K562 (cell line): ENCODE results near the gene RBFOX2. TPM values are rescaled to one million over a fixed set of nuclear protein-coding genes. Genes with fewer than 3 reads are reported as not detected.

Source experiments
- ATAC-seq: fragments of 200-7000 bp; cut with Tn5 transposase; 3 replicates; pipeline ENCODE4 v1.9.1; 2020; ENCODE audit warnings: moderate library complexity
- BruUV-seq: library from RNA; stranded (reverse); fragments of 400-500 nt; replicated peaks from 2 replicates; lab custom pipeline; 2021; lab: Mats Ljungman, UMichigan
- CTCF ChIA-PET: fragments of 300-600 bp; formaldehyde crosslinking; extraction: SDS; loops from one replicate; lab custom pipeline; 2021; ENCODE audit warnings: low intra/inter-chr PET ratio; lab: Yijun Ruan, JAX
- POLR2A ChIA-PET: fragments of 300-600, 350-650 bp; sonication (Branson Sonifier 250); formaldehyde crosslinking; extraction: SDS; loops from one replicate; lab custom pipeline; 2021; ENCODE audit warnings: antibody characterized with exemption, inconsistent platforms; lab: Yijun Ruan, JAX
- DNase-seq, 4 experiments: peaks; one replicate each; pipeline versions ENCODE4 v3.0.0 to v3.0.0-alpha.2; 2011 to 2018; ENCODE audit warnings: low spot score in 3 of 4, mixed read lengths in 3 of 4; ENCODE audit errors: extremely low read depth in 1 of 4
- FAIRE-seq: peaks from 2 replicates; lab custom pipeline; 2011; peaks lifted over from hg19 to GRCh38; lab: Jason Lieb, UNC
- H2AFZ ChIP-seq: 2 replicates; pipeline ENCODE4 v1.6.0; 2011; ENCODE audit warnings: low read depth, low read length, control low read depth, inconsistent platforms
- H3K27ac ChIP-seq: fragments of 200-600 bp; 3 replicates; pipeline ENCODE4 v1.8.0; 2011; ENCODE audit warnings: low read depth, mild to moderate bottlenecking, control low read depth, inconsistent platforms, low read length, moderate library complexity, mixed read lengths; ENCODE audit errors: extremely low read depth
- H3K27me3 ChIP-seq, 2 experiments: fragments of 300-600 bp in 1 of 2; 2 replicates in 1 of 2; 3 replicates in 1 of 2; pipeline versions ENCODE4 v1.6.0 to v1.8.0; 2011; ENCODE audit warnings: inconsistent platforms in 2 of 2, low read length in 2 of 2, mild to moderate bottlenecking in 1 of 2, mixed read lengths in 1 of 2, moderate library complexity in 1 of 2; ENCODE audit not compliant: control insufficient read depth in 2 of 2, insufficient read depth in 2 of 2
- H3K36me3 ChIP-seq: fragments of 300-600 bp; 3 replicates; pipeline ENCODE4 v1.8.0; 2011; ENCODE audit warnings: mild to moderate bottlenecking, low read length, inconsistent platforms; ENCODE audit not compliant: control insufficient read depth, insufficient read depth
- H3K4me1 ChIP-seq, 2 experiments: fragments of 200-600 bp in 1 of 2; replicated peaks in 1 of 2; 2 replicates in 1 of 2; 3 replicates in 1 of 2; pipeline versions ENCODE4 v1.5.1 to v1.8.0; 2011; ENCODE audit warnings: inconsistent platforms in 2 of 2, low read length in 2 of 2, mild to moderate bottlenecking in 1 of 2, mixed read lengths in 1 of 2, moderate library complexity in 1 of 2; ENCODE audit not compliant: control insufficient read depth in 2 of 2, insufficient read depth in 2 of 2
- H3K4me2 ChIP-seq: 2 replicates; pipeline ENCODE4 v1.6.1; 2011; ENCODE audit warnings: low read length, control low read depth, inconsistent platforms, mixed read lengths; ENCODE audit not compliant: insufficient read depth
- H3K4me3 ChIP-seq: fragments of 200-600 bp; sonication (generic), shearing (Covaris generic); 2 replicates; pipeline ENCODE4 v1.5.1; 2016; ENCODE audit warnings: control low read depth, inconsistent platforms
- H3K79me2 ChIP-seq: fragments of 200-600 bp; 3 replicates; pipeline ENCODE4 v1.8.0; 2011; ENCODE audit warnings: low read length, inconsistent platforms; ENCODE audit not compliant: control insufficient read depth, insufficient read depth
- H3K9ac ChIP-seq, 2 experiments: 2 replicates each; pipeline versions ENCODE4 v1.6.0 to v1.6.1; 2011; ENCODE audit warnings: low read depth in 2 of 2, low read length in 2 of 2, control low read depth in 1 of 2, inconsistent platforms in 1 of 2, mild to moderate bottlenecking in 1 of 2, mixed read lengths in 1 of 2; ENCODE audit not compliant: insufficient read depth in 1 of 2
- H3K9me1 ChIP-seq: one replicate; pipeline ENCODE4 v1.6.0; 2011; ENCODE audit warnings: inconsistent platforms, mild to moderate bottlenecking, low read length, moderate library complexity; ENCODE audit not compliant: control insufficient read depth, insufficient read depth
- H3K9me3 ChIP-seq: replicated peaks from 2 replicates; pipeline ENCODE4 v1.5.1; 2011; ENCODE audit warnings: low read depth, low read length, inconsistent platforms; ENCODE audit not compliant: control insufficient read depth, insufficient read depth
- H4K20me1 ChIP-seq: replicated peaks from 2 replicates; pipeline ENCODE4 v1.6.1; 2011; ENCODE audit warnings: low read length, inconsistent platforms, mixed read lengths; ENCODE audit not compliant: control insufficient read depth, insufficient read depth
- L3MBTL2 ChIP-seq: fragments of 450-650 bp; IDR thresholded peaks from 2 replicates; pipeline ENCODE4 v1.6.1; 2016; ENCODE audit warnings: mild to moderate bottlenecking, moderate library complexity
- MEF2D ChIP-seq: conservative IDR thresholded peaks from 2 replicates; pipeline ENCODE4 v1.6.1; 2016; ENCODE audit warnings: low read depth, missing genetic modification characterization, missing compliant biosample characterization
- RBM25 ChIP-seq: fragments of 200-400 bp; formaldehyde crosslinking; IDR thresholded peaks from 2 replicates; pipeline ENCODE4 v1.6.1; 2018; ENCODE audit warnings: low read length, low read depth, moderate library complexity; ENCODE audit not compliant: severe bottlenecking
- TCFL5 ChIP-seq: fragments of 250-450 bp; sonication (Bioruptor Pico); conservative IDR thresholded peaks from 2 replicates; pipeline ENCODE4 v1.6.1; 2021; ENCODE audit warnings: mild to moderate bottlenecking, moderate library complexity, matching md5 sums
- ZNF41 ChIP-seq: fragments of 250-450 bp; sonication (Bioruptor Pico); conservative IDR thresholded peaks from 2 replicates; pipeline ENCODE4 v1.4.0; 2020; ENCODE audit warnings: mild to moderate bottlenecking
- ZNF586 ChIP-seq: fragments of 450-650 bp; formaldehyde crosslinking; conservative IDR thresholded peaks from 2 replicates; pipeline ENCODE4 v1.4.0; 2020; ENCODE audit warnings: mild to moderate bottlenecking, moderate library complexity
- WGBS: fragments of 100-300 bp; shearing (Covaris generic); methylation state at CpG from one replicate; pipeline ENCODE4 v1.1.6; 2016; ENCODE audit warnings: low coverage, mixed read lengths; ENCODE audit not compliant: insufficient coverage; ENCODE audit errors: missing lambda C conversion rate; 5-methylcytosine and 5-hydroxymethylcytosine counted together
- in situ Hi-C: fragments of 300-500 bp; cut with MboI; formaldehyde crosslinking; loops from 4 replicates; pipeline ENCODE4 v1.15.0; 2018; ENCODE audit warnings: inconsistent platforms, mixed read lengths
- intact Hi-C: fragments of 100-400 bp; cut with micrococcal nuclease; formaldehyde crosslinking; loops from 2 replicates; pipeline ENCODE4 v1.14.2; 2022
- polyA plus RNA-seq, 8 experiments: library from polyadenylated mRNA; depleted of rRNA in 4 of 8; stranded (reverse) in 5 of 8; unstranded in 3 of 8; fragments of >200 nt; fragmentation: Nextera tagmentation in 2 of 8; fragmentation: Illumina TruSeq in 1 of 8; extraction: Ambion mirVana in 2 of 8; extraction: Trizol in 1 of 8; gene quantifications; 2 replicates each; pipeline versions ENCODE4 v1.2.1 to v1.2.3, GENCODE V29; 2011 to 2014; ENCODE audit warnings: inconsistent platforms in 1 of 8, missing spikeins in 1 of 8
- total RNA-seq, 7 experiments: library from RNA; depleted of rRNA in 6 of 7; stranded (reverse); fragments of >200 nt in 6 of 7; fragmentation: Illumina TruSeq in 2 of 7; extraction: Trizol in 2 of 7; gene quantifications; 2 replicates each; pipeline versions ENCODE4 v1.2.1 to v1.2.3, GENCODE V29; 2011 to 2021; ENCODE audit warnings: low replicate concordance in 1 of 7
- TF ChIP-seq, protein P1 (sequence below): fragments of 250-450 bp; sonication (Bioruptor Pico); IDR thresholded peaks from 2 replicates; pipeline ENCODE4 v1.9.0; 2021; ENCODE audit warnings: mild to moderate bottlenecking, inconsistent platforms

Gene RBFOX2
- total and polyA plus RNA-seq, 9 of the 15 experiments (the other 6 are each of a cell fraction or from before 2014, with no cell fraction given), result 5.8 to 24.8 (median 14.2) TPM

DNA sequence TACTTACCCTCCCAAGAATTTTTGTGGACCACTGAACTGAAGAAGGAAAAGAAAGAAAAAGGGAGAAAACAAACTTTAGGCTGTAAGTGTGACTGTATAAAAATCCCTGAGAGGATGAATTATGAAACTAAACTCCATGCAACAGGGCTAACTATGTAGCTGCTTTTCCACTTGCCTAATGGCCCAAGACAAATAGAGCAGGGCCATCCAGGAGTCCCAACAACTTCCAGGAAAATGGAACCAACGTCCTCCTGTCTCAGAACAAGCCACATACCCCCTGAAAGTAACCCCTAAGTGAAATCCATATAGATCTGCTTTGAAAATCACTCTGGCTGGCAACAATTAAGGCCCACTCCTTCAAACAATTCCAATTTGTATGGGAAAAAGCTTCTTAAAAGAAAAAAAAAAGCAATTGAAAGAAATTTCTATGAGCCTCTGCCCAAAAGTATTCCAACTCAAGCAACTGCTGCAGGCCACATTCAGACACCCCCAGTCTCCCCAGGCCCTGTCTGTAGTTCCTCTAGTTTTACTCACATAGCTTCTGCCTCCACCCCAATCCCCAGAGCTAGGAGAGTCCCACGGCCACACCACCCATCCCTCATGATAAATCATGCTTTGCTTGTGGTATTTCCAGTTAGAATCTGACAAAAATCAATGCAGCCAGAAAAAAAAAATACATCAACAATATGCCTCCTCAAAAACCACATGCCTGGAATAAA lies 12.7 kb downstream of the RBFOX2 start:
- ATAC-seq (no peak), FAIRE-seq (no peak), DNase-seq (no peak)
- ChIA-PET CTCF (no interaction called here), POLR2A (interaction anchor here (0.6 to 1.2 kb wide), 6 partner anchors 8 to 182 kb away, joined by 3 to 7 read pairs (median 3); partner anchors contain the start of gene RBFOX2)
- 10% methylated on average over 2 of the region's 2 CpGs for WGBS
- in situ Hi-C loops, result no loop called here
- no peaks in the 10 kb centered on the region; the same call in 2 of the 3 replicates for H3K36me3 ChIP-seq
- no peaks in the 10 kb centered on the region for H3K9me3 ChIP-seq
- intact Hi-C loops, result no loop called here
- H3K4me1 ChIP-seq, result peaks cover 0 to 3% of the 10 kb centered on the region in 2 experiments; a peak in 3 of 5 replicates
- no peak overlapping the region for H3K4me3 ChIP-seq
- no TSS peak for BruUV-seq
- no peak overlapping the region for H2AFZ ChIP-seq
- H3K4me2 ChIP-seq, result no peak overlapping the region
- H3K9me1 ChIP-seq, result no peaks in the 10 kb centered on the region
- peaks cover 5% of the 10 kb centered on the region; the same call in 1 of the 2 replicates for H4K20me1 ChIP-seq
- H3K27ac ChIP-seq, result no peak overlapping the region
- no peaks in the 10 kb centered on the region for H3K27me3 ChIP-seq
- H3K79me2 ChIP-seq, result peaks cover 50% of the 10 kb centered on the region
- no peak overlapping the region for H3K9ac ChIP-seq
- TF ChIP-seq ZNF586, result no peak
- TF ChIP-seq MEF2D (tag), result no peak

DNA sequence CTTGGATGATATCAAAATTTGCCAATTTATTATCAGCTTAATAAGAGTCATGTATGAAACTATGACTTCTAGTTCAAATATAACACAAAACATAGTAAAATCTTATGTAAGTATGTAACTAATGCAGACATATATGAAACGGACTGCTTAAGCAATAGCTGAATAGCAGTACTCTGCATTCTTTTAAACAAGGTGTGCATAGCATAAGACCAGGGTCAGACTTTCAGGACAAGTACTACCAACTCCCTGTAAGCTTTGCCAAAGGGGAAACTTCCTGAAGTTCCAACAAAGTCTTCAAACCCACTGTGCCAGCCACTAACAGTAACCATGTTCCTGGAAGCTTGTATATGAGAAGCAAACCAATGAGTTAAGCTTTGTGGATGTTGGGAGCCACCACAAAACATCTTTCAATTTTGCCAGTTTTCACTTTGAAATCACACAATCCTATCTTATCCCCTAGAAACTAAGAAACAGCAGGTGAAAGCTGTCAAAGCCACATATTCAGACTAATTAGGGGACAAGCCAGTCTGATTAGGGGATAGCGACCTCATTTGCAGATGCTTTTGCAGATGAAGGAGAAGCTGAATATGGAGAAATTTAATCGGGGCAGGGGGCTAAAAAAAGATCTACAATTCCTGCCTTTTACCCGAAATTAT lies 13.3 kb downstream of the RBFOX2 start:
- POLR2A ChIA-PET, result interaction anchor here (0.6 to 1.2 kb wide), 8 partner anchors 8 to 183 kb away, joined by 3 to 7 read pairs (median 4); partner anchors contain the start of gene RBFOX2
- Histone ChIP-seq H2AFZ (no peak overlapping the region), H3K9me3 (no peaks in the 10 kb centered on the region), H3K36me3 (no peaks in the 10 kb centered on the region; the same call in 2 of the 3 replicates), H3K9me1 (no peaks in the 10 kb centered on the region), H3K4me2 (no peak overlapping the region)
- FAIRE-seq, result no peak
- intact Hi-C loops, result no loop called here
- no TSS peak for BruUV-seq
- TF ChIP-seq ZNF41, result no peak
- TF ChIP-seq, protein P1, sequence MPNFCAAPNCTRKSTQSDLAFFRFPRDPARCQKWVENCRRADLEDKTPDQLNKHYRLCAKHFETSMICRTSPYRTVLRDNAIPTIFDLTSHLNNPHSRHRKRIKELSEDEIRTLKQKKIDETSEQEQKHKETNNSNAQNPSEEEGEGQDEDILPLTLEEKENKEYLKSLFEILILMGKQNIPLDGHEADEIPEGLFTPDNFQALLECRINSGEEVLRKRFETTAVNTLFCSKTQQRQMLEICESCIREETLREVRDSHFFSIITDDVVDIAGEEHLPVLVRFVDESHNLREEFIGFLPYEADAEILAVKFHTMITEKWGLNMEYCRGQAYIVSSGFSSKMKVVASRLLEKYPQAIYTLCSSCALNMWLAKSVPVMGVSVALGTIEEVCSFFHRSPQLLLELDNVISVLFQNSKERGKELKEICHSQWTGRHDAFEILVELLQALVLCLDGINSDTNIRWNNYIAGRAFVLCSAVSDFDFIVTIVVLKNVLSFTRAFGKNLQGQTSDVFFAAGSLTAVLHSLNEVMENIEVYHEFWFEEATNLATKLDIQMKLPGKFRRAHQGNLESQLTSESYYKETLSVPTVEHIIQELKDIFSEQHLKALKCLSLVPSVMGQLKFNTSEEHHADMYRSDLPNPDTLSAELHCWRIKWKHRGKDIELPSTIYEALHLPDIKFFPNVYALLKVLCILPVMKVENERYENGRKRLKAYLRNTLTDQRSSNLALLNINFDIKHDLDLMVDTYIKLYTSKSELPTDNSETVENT (CRISPR knock-in tag), result no peak
- no peak for TF ChIP-seq RBM25
- no peak for TF ChIP-seq TCFL5 (CRISPR knock-in tag)
- no peak for TF ChIP-seq L3MBTL2
- TF ChIP-seq, all 486 proteins: peak for 0
- Histone ChIP-seq H3K27ac (no peak overlapping the region), H3K79me2 (peaks cover 57% of the 10 kb centered on the region), H3K9ac (no peak overlapping the region), H3K27me3 (no peaks in the 10 kb centered on the region), H3K4me3 (no peak overlapping the region), H4K20me1 (peaks cover 10% of the 10 kb centered on the region; the same call in 1 of the 2 replicates), H3K4me1 (peaks cover under 1 to 9% of the 10 kb centered on the region in 2 experiments; a peak in 3 of 5 replicates)
- ATAC-seq (no peak), DNase-seq (no peak)
- 30% methylated on average over 4 of the region's 4 CpGs for WGBS
- CTCF ChIA-PET, result no interaction called here
- in situ Hi-C loops, result no loop called here
